HepG2 (cell line): ENCODE results near the gene PADI2. TPM values are rescaled to one million over a fixed set of nuclear protein-coding genes. Genes with fewer than 3 reads are reported as not detected.

Source experiments
- ATAC-seq: fragments of 200-7000 bp; cut with Tn5 transposase; 3 replicates; pipeline ENCODE4 v1.9.1; 2020; ENCODE audit warnings: mild to moderate bottlenecking, moderate library complexity
- BruUV-seq: library from RNA; stranded (reverse); fragments of 400-500 nt; replicated peaks from 2 replicates; lab custom pipeline; 2021; lab: Mats Ljungman, UMichigan
- CTCF ChIA-PET: fragments of 300-600 bp; formaldehyde crosslinking; extraction: SDS; loops from one replicate; lab custom pipeline; 2021; ENCODE audit warnings: low total read pairs, inconsistent platforms, low intra/inter-chr PET ratio; lab: Yijun Ruan, JAX
- POLR2A ChIA-PET: fragments of 350-600 bp; sonication (Branson Sonifier 250); formaldehyde crosslinking; loops from one replicate; lab custom pipeline; 2020; ENCODE audit warnings: antibody characterized with exemption, inconsistent platforms; lab: Yijun Ruan, JAX
- DNase-seq: peaks from one replicate; pipeline ENCODE4 v3.0.0-alpha.2; 2015; ENCODE audit warnings: low spot score
- FAIRE-seq: peaks from 3 replicates; lab custom pipeline; 2011; peaks lifted over from hg19 to GRCh38; lab: Jason Lieb, UNC
- H2AFZ ChIP-seq: one replicate; pipeline ENCODE4 v1.6.1; 2011; ENCODE audit warnings: low read length, inconsistent platforms
- H3K27ac ChIP-seq: fragments of 300-600 bp; 3 replicates; pipeline ENCODE4 v1.8.0; 2011; ENCODE audit warnings: mixed run types, mild to moderate bottlenecking, mixed read lengths, low read length, inconsistent platforms; ENCODE audit not compliant: insufficient read depth; ENCODE audit errors: extremely low read length
- H3K27me3 ChIP-seq, 2 experiments: fragments of 200-600 bp in 1 of 2; 2 replicates in 1 of 2; 3 replicates in 1 of 2; pipeline versions ENCODE4 v1.6.0 to v1.8.0; 2011; ENCODE audit warnings: low read length in 2 of 2, mild to moderate bottlenecking in 2 of 2, moderate library complexity in 2 of 2, inconsistent platforms in 1 of 2; ENCODE audit not compliant: insufficient read depth in 2 of 2, control insufficient read depth in 1 of 2
- H3K36me3 ChIP-seq, 2 experiments: fragments of 200-600 bp in 1 of 2; replicated peaks in 1 of 2; 2 replicates in 1 of 2; 3 replicates in 1 of 2; pipeline versions ENCODE4 v1.5.1 to v1.8.0; 2011; ENCODE audit warnings: low read length in 2 of 2, inconsistent platforms in 1 of 2; ENCODE audit not compliant: insufficient read depth in 2 of 2, control insufficient read depth in 1 of 2
- H3K4me1 ChIP-seq: 2 replicates; pipeline ENCODE4 v1.5.1; 2012; ENCODE audit warnings: low read length, inconsistent platforms; ENCODE audit not compliant: insufficient read depth
- H3K4me2 ChIP-seq: 2 replicates; pipeline ENCODE4 v1.6.0; 2011; ENCODE audit warnings: low read depth, low read length, inconsistent platforms
- H3K4me3 ChIP-seq, 3 experiments: fragments of 200-600 bp in 1 of 3; sonication (generic), shearing (Covaris generic) in 1 of 3; replicated peaks in 1 of 3; 2 replicates each; pipeline ENCODE4 v1.5.1; 2011 to 2016; ENCODE audit warnings: low read length in 3 of 3, inconsistent platforms in 2 of 3, low read depth in 2 of 3, mild to moderate bottlenecking in 2 of 3, control low read depth in 1 of 3, mixed read lengths in 1 of 3; ENCODE audit not compliant: insufficient read depth in 1 of 3
- H3K79me2 ChIP-seq: one replicate; pipeline ENCODE4 v1.6.1; 2011; ENCODE audit warnings: low read length, inconsistent platforms; ENCODE audit not compliant: insufficient read depth
- H3K9ac ChIP-seq: 2 replicates; pipeline ENCODE4 v1.6.0; 2011; ENCODE audit warnings: mild to moderate bottlenecking, low read depth, low read length, inconsistent platforms; ENCODE audit not compliant: insufficient read depth
- H3K9me3 ChIP-seq: 2 replicates; pipeline ENCODE4 v1.5.1; 2012; ENCODE audit warnings: mild to moderate bottlenecking, low read length
- H4K20me1 ChIP-seq: 2 replicates; pipeline ENCODE4 v1.6.0; 2011; ENCODE audit warnings: inconsistent platforms, mild to moderate bottlenecking, low read length, moderate library complexity; ENCODE audit not compliant: insufficient read depth
- MEF2D ChIP-seq: sonication (generic); formaldehyde crosslinking; IDR thresholded peaks from 2 replicates; pipeline ENCODE4 v1.5.1; 2020; ENCODE audit warnings: mild to moderate bottlenecking, missing genetic modification reagents
- NBN ChIP-seq: fragments of 450-650 bp; conservative IDR thresholded peaks from 2 replicates; pipeline ENCODE4 v1.6.1; 2017
- NR2F1 ChIP-seq, 2 experiments: fragments of 450-650 bp in 1 of 2; formaldehyde crosslinking in 1 of 2; IDR thresholded peaks; 2 replicates each; pipeline versions ENCODE4 v1.5.0 to v1.6.1; 2016 to 2020; ENCODE audit warnings: mild to moderate bottlenecking in 1 of 2, missing compliant biosample characterization in 1 of 2, missing genetic modification reagents in 1 of 2, moderate library complexity in 1 of 2
- PLRG1 ChIP-seq: fragments of 450-650 bp; conservative IDR thresholded peaks from 2 replicates; pipeline ENCODE4 v1.6.1; 2016
- PPARG ChIP-seq: conservative IDR thresholded peaks from 2 replicates; pipeline ENCODE4 v1.6.1; 2016; ENCODE audit warnings: missing biosample characterization, missing genetic modification reagents
- RAD21 ChIP-seq: fragments of 450-650 bp; formaldehyde crosslinking; IDR thresholded peaks from 2 replicates; pipeline ENCODE4 v1.5.0; 2020; ENCODE audit warnings: mild to moderate bottlenecking
- SMC3 ChIP-seq: IDR thresholded peaks from 2 replicates; pipeline ENCODE4 v1.6.1; 2011; ENCODE audit warnings: low read length, improper control_type of control experiment
- STAG1 ChIP-seq: sonication (generic); formaldehyde crosslinking; IDR thresholded peaks from 2 replicates; pipeline ENCODE4 v1.4.0; 2020; ENCODE audit warnings: missing genetic modification reagents
- ZNF788 ChIP-seq: sonication (generic); formaldehyde crosslinking; IDR thresholded peaks from 2 replicates; pipeline ENCODE4 v1.5.0; 2020; ENCODE audit warnings: mild to moderate bottlenecking, missing genetic modification reagents, borderline replicate concordance
- ZZZ3 ChIP-seq: sonication (generic); formaldehyde crosslinking; IDR thresholded peaks from 2 replicates; pipeline ENCODE4 v1.4.0; 2020; ENCODE audit warnings: missing genetic modification reagents, mild to moderate bottlenecking, borderline replicate concordance
- WGBS: methylation state at CpG from one replicate; pipeline ENCODE4 v1.1.6; 2017; ENCODE audit warnings: low lambda C conversion rate; 5-methylcytosine and 5-hydroxymethylcytosine counted together
- in situ Hi-C: cut with HindIII; loops from 2 replicates; pipeline ENCODE4 v1.10.0; 2017; ENCODE audit warnings: low pct_unique_long_range_greater_than_20kb; ENCODE audit not compliant: extremely low pct_ligation_motif_present
- intact Hi-C: fragments of 100-400 bp; cut with micrococcal nuclease; formaldehyde crosslinking; loops from one replicate; pipeline ENCODE4 v1.10.0; 2022; ENCODE audit not compliant: unreplicated experiment
- polyA plus RNA-seq, 8 experiments: library from polyadenylated mRNA; depleted of rRNA in 3 of 8; stranded (reverse) in 7 of 8; unstranded in 1 of 8; fragments of >200 nt; fragmentation: Illumina TruSeq in 4 of 8; extraction: Trizol in 4 of 8; gene quantifications; 2 replicates each; pipeline versions ENCODE4 v1.2.1 to v1.2.3, GENCODE V29; 2011 to 2016; ENCODE audit warnings: low read depth in 4 of 8, missing spikeins in 1 of 8, mixed read lengths in 1 of 8; ENCODE audit not compliant: insufficient read depth in 1 of 8
- total RNA-seq, 5 experiments: library from RNA; depleted of rRNA; stranded (reverse); fragments of >200 nt; fragmentation: Illumina TruSeq; extraction: Trizol; gene quantifications; 2 replicates each; pipeline ENCODE4 v1.2.3, GENCODE V29; 2016; ENCODE audit warnings: low read depth in 1 of 5
- TF ChIP-seq, protein P1 (sequence below): sonication (generic); formaldehyde crosslinking; IDR thresholded peaks from 2 replicates; pipeline ENCODE4 v1.5.1; 2020; ENCODE audit warnings: mild to moderate bottlenecking, missing genetic modification reagents, moderate library complexity
- TF ChIP-seq, protein P2 (sequence below): sonication (generic); formaldehyde crosslinking; IDR thresholded peaks from 2 replicates; pipeline ENCODE4 v1.5.0; 2020; ENCODE audit warnings: mild to moderate bottlenecking, missing genetic modification reagents, moderate library complexity

PADI2 gene
- total and polyA plus RNA-seq, 2 of the 13 experiments (the other 11 are each of a cell fraction or from before 2014, with no cell fraction given) = not detected

GRCh38 chr1:17046334-17046657 is 73.0 kb downstream of the PADI2 start (continued):
- TF ChIP-seq, protein P1, sequence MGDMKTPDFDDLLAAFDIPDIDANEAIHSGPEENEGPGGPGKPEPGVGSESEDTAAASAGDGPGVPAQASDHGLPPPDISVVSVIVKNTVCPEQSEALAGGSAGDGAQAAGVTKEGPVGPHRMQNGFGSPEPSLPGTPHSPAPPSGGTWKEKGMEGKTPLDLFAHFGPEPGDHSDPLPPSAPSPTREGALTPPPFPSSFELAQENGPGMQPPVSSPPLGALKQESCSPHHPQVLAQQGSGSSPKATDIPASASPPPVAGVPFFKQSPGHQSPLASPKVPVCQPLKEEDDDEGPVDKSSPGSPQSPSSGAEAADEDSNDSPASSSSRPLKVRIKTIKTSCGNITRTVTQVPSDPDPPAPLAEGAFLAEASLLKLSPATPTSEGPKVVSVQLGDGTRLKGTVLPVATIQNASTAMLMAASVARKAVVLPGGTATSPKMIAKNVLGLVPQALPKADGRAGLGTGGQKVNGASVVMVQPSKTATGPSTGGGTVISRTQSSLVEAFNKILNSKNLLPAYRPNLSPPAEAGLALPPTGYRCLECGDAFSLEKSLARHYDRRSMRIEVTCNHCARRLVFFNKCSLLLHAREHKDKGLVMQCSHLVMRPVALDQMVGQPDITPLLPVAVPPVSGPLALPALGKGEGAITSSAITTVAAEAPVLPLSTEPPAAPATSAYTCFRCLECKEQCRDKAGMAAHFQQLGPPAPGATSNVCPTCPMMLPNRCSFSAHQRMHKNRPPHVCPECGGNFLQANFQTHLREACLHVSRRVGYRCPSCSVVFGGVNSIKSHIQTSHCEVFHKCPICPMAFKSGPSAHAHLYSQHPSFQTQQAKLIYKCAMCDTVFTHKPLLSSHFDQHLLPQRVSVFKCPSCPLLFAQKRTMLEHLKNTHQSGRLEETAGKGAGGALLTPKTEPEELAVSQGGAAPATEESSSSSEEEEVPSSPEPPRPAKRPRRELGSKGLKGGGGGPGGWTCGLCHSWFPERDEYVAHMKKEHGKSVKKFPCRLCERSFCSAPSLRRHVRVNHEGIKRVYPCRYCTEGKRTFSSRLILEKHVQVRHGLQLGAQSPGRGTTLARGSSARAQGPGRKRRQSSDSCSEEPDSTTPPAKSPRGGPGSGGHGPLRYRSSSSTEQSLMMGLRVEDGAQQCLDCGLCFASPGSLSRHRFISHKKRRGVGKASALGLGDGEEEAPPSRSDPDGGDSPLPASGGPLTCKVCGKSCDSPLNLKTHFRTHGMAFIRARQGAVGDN (CRISPR knock-in tag) = no peak

DNA sequence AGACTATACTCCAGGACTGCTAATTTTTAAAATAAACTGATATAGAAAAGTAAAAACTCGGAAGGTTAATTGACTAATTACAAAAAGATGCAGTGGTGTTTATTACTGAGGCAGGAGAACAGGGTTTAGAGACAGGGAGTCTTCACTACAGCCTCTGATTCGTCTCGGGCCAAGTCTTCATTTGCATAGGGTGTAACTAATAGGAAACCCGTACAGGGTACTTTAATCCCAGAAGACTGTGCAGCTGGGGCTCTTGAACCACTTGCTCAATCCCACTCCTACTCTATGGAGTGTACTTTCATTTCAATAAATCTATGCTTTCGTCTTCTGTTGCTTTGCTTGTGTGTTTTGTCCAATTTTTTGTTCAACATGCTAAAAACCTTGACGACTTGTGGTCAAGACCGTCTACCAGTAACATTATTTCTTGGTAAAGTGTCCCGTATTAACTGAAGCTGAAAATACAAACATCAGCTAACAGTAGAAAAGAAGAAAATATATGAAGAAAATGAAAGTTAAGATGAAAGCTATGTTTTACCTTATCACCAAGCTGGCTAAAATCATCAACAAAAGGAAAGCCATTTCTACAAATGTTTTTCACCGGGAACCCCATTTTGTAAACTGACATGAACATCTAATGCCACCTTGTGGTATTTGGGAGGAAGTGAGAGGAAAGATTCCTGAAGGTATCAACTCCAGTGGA is 73.5 kb downstream of the PADI2 start:
- Histone ChIP-seq H3K27ac (no peak overlapping the region), H3K4me3 (no peak overlapping the region), H3K4me2 (no peak overlapping the region), H3K9me3 (no peaks in the 10 kb centered on the region), H4K20me1 (no peaks in the 10 kb centered on the region), H3K27me3 (no peaks in the 10 kb centered on the region), H3K36me3 (peaks cover 9 to 34% of the 10 kb centered on the region in 2 experiments), H3K79me2 (peaks cover 8% of the 10 kb centered on the region), H3K9ac (no peak overlapping the region), H3K4me1 (0 out of 2 replicates have a peak, but pooled peaks cover 5% of the 10 kb centered on the region), H2AFZ (no peak overlapping the region)
- DNase-seq (peak; percentile 63), ATAC-seq (no peak), FAIRE-seq (peak; percentile 90)
- 73% methylated on average over 9 of the region's 9 CpGs for WGBS
- in situ Hi-C loops (loop anchor here (5.0 kb wide), 1 partner anchor 88 kb away; no protein-coding TSS in a partner anchor), intact Hi-C loops (loop anchor here (1.0 kb wide), 1 partner anchor 94 kb away; no protein-coding TSS in a partner anchor)
- ChIA-PET CTCF (interaction anchor here (2.4 to 2.9 kb wide), 2 partner anchors 82 to 94 kb away, joined by 11 to 26 read pairs; no protein-coding TSS in a partner anchor), POLR2A (no interaction called here)
- no TSS peak for BruUV-seq
- TF ChIP-seq PPARG (0 out of 2 replicates have a peak, but pooled peaks have one; percentile 20), RAD21 (CRISPR knock-in tag) (peak; percentile 26; the same call in 1 of the 2 replicates), ZNF788 (CRISPR knock-in tag) (no peak), MEF2D (CRISPR knock-in tag) (no peak), NBN (no peak), SMC3 (peak; percentile 79), ZZZ3 (CRISPR knock-in tag) (no peak), STAG1 (CRISPR knock-in tag) (peak; percentile 73), PLRG1 (no peak), NR2F1 (CRISPR knock-in tag; IDR thresholded peaks at IDR 0.05) (no peak)
- TF ChIP-seq, protein P2, sequence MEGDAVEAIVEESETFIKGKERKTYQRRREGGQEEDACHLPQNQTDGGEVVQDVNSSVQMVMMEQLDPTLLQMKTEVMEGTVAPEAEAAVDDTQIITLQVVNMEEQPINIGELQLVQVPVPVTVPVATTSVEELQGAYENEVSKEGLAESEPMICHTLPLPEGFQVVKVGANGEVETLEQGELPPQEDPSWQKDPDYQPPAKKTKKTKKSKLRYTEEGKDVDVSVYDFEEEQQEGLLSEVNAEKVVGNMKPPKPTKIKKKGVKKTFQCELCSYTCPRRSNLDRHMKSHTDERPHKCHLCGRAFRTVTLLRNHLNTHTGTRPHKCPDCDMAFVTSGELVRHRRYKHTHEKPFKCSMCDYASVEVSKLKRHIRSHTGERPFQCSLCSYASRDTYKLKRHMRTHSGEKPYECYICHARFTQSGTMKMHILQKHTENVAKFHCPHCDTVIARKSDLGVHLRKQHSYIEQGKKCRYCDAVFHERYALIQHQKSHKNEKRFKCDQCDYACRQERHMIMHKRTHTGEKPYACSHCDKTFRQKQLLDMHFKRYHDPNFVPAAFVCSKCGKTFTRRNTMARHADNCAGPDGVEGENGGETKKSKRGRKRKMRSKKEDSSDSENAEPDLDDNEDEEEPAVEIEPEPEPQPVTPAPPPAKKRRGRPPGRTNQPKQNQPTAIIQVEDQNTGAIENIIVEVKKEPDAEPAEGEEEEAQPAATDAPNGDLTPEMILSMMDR (CRISPR knock-in tag) = peak; percentile 73
